Keratinocyte (primary cell): ENCODE measurements around the gene HSD11B1L.

Source experiments
- CTCF ChIP-seq, 3 experiments: IDR thresholded peaks in 1 of 3; conservative IDR thresholded peaks in 1 of 3; optimal IDR thresholded peaks in 1 of 3; 2 replicates in 2 of 3; 3 replicates in 1 of 3; pipeline versions ENCODE3 to v1.5.1; 2011; ENCODE audit warnings: low read length in 3 of 3, mild to moderate bottlenecking in 3 of 3, moderate library complexity in 2 of 3, control low read depth in 1 of 3, inconsistent platforms in 1 of 3; ENCODE audit not compliant: insufficient read depth in 2 of 3; ENCODE audit errors: extremely low read depth in 1 of 3
- EZH2 ChIP-seq: IDR thresholded peaks from one replicate; pipeline ENCODE4 v1.6.1; 2012; ENCODE audit warnings: inconsistent platforms, mild to moderate bottlenecking, low read length, moderate library complexity

DNA sequence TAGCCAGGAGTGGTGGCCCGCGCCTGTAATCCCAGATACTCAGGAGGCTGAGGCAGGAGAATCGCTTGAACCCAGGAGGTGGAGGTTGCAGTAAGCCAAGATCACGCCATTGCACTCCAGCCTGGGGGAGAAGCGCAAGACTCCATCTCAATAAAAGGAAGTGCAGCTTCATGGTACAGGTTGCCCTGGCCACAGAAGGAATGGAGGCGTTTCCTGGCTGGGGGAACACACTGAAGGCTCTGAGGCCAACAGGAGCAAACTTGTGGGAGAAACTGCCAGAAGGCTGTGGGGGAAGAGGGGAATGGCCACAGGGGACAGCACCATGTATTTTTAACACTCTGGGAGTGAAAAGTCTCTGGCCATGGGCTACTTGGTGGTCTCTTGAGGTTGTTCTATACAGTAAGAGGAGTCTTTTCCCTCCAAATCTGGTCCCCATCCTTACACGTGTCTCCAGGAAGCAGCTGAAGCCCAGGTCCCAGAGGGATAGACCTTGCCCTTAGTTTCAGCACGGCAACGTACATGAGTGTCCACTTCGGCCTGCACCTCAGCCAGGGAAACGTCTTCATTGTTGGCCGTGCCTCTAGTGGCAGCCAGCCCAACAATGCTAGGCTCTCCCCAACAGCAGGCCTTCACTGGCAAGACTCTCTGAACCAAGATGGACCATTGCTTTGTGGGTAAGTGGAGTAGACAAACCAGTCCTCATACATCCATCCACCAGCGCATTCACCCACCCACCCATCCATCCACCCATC is 7.9 kb upstream of the HSD11B1L start:
- no peak for TF ChIP-seq CTCF (optimal IDR thresholded peaks at IDR 0.05 in 1 of 3, IDR thresholded peaks at IDR 0.05 in 1 of 3, conservative IDR thresholded peaks at IDR 0.05 in 1 of 3; ENCODE audit: extremely low read depth in 1 of 3, insufficient read depth in 2 of 3, low read length in 3 of 3)
- TF ChIP-seq EZH2: no peak
